ENCODE data around the gene PLCB4. TPM values are rescaled to one million over a fixed set of nuclear protein-coding genes. Genes with fewer than 3 reads are reported as not detected.

PLCB4 gene
- polyA plus RNA-seq, 3 donors = not detected

DNA sequence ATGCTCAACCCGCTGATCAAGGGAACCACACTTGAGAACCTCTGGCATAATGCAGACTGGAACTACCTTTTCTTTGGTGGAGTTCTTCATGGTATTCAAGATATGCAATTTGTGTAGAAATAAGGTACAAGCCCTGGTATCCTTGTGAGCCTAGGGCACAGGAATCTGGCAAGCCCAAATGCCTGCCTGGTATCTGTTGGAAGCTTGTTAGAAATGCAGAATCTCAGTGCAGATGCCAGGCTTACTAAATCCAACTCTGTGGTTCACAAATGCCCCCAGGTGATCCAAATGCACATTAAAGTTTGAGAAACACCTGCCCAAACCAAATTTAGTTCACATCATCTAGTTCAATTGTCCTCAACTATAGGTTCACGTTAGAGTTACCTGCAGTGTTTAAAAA, 285.7 kb downstream of the PLCB4 start:
- Mint-ChIP-seq H3K27ac (no peak overlapping the region), H3K4me1 (no peaks in the 10 kb centered on the region)

DNA sequence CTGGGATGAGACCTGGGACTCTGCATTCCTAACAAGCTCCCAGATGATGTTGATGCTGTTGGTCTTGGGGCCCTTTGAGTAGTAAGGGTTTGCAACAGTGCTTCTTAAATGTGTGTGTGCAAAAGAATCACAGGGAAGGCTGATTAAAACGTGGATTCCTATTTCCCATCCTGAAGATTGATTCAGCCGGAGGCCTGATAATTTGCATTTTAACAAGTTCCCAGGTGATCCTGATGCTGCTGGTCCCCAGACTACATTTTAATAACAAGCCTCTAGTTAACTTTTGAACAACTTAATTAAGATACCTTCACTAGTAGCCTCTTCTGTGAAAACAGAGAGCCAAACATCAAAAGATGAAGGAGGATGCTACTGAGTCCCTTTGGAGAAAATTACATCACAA, 289.1 kb downstream of the PLCB4 start:
- Mint-ChIP-seq H3K4me1 (no peaks in the 10 kb centered on the region), H3K9me3 (no peaks in the 10 kb centered on the region), H3K36me3 (no peaks in the 10 kb centered on the region), H3K27ac (no peak overlapping the region), H3K4me3 (no peak overlapping the region), H3K27me3 (ENCODE audit: low read depth in 3 of 3) (peaks cover 0 to 1% (median 0%) of the 10 kb centered on the region in 3 donors)
- no peaks in the 10 kb centered on the region for H3K9me3 ChIP-seq (replicated peaks in 1 of 2; ENCODE audit: control insufficient read depth in 1 of 2, insufficient read depth in 1 of 2, low read length in 2 of 2)
- no peaks in the 10 kb centered on the region for H4K20me1 ChIP-seq (ENCODE audit: insufficient read depth, low read length)
- H3K4me1 ChIP-seq (ENCODE audit: control insufficient read depth in 1 of 2, insufficient read depth in 2 of 2, low read length in 2 of 2) = no peaks in the 10 kb centered on the region
- intact Hi-C loops (cut with micrococcal nuclease) = no loop called here
- H2AFZ ChIP-seq (ENCODE audit: insufficient read depth, low read depth, low read length, poor library complexity, severe bottlenecking) = no peak overlapping the region
- no peak for DNase-seq
- no peak overlapping the region for H3K4me3 ChIP-seq (replicated peaks in 1 of 3; ENCODE audit: low read depth in 2 of 3, low read length in 3 of 3)
- H3K79me2 ChIP-seq (ENCODE audit: insufficient read depth, low read length) = no peaks in the 10 kb centered on the region
- TF ChIP-seq, protein P1, sequence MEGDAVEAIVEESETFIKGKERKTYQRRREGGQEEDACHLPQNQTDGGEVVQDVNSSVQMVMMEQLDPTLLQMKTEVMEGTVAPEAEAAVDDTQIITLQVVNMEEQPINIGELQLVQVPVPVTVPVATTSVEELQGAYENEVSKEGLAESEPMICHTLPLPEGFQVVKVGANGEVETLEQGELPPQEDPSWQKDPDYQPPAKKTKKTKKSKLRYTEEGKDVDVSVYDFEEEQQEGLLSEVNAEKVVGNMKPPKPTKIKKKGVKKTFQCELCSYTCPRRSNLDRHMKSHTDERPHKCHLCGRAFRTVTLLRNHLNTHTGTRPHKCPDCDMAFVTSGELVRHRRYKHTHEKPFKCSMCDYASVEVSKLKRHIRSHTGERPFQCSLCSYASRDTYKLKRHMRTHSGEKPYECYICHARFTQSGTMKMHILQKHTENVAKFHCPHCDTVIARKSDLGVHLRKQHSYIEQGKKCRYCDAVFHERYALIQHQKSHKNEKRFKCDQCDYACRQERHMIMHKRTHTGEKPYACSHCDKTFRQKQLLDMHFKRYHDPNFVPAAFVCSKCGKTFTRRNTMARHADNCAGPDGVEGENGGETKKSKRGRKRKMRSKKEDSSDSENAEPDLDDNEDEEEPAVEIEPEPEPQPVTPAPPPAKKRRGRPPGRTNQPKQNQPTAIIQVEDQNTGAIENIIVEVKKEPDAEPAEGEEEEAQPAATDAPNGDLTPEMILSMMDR (IDR thresholded peaks at IDR 0.05) = no peak
- 100% methylated on average over 1 of the region's 2 CpGs for WGBS (ENCODE audit: insufficient coverage)
- no peak overlapping the region for H3K9ac ChIP-seq (ENCODE audit: insufficient read depth, low read length, poor library complexity, severe bottlenecking)
- no peaks in the 10 kb centered on the region for H3K27me3 ChIP-seq (ENCODE audit: control insufficient read depth in 2 of 2, insufficient read depth in 2 of 2, low read length in 2 of 2)
- no peak overlapping the region for H3K4me2 ChIP-seq (replicated peaks; ENCODE audit: extremely low read depth, low read length, poor library complexity, severe bottlenecking)
- H3K36me3 ChIP-seq (replicated peaks in 1 of 2; ENCODE audit: control insufficient read depth in 1 of 2, insufficient read depth in 2 of 2, low read length in 2 of 2) = no peaks in the 10 kb centered on the region
- no peak overlapping the region for H3K27ac ChIP-seq (ENCODE audit: low read depth in 1 of 2, low read length in 2 of 2)

More for the DNA sequence above, 285.7 kb downstream of the PLCB4 start:
- H2AFZ ChIP-seq (ENCODE audit: insufficient read depth, low read depth, low read length, poor library complexity, severe bottlenecking) = no peak overlapping the region
- Mint-ChIP-seq H3K27me3 (ENCODE audit: low read depth in 3 of 3) (peaks cover 0 to 1% (median 0%) of the 10 kb centered on the region in 3 donors), H3K4me3 (no peak overlapping the region), H3K9me3 (no peaks in the 10 kb centered on the region), H3K36me3 (no peaks in the 10 kb centered on the region)
- H4K20me1 ChIP-seq (ENCODE audit: insufficient read depth, low read length) = no peaks in the 10 kb centered on the region
- no peaks in the 10 kb centered on the region for H3K27me3 ChIP-seq (ENCODE audit: control insufficient read depth in 2 of 2, insufficient read depth in 2 of 2, low read length in 2 of 2)
- WGBS (ENCODE audit: insufficient coverage) = 100% methylated on average over 1 of the region's 2 CpGs
- H3K36me3 ChIP-seq (replicated peaks in 1 of 2; ENCODE audit: control insufficient read depth in 1 of 2, insufficient read depth in 2 of 2, low read length in 2 of 2) = no peaks in the 10 kb centered on the region
- no peaks in the 10 kb centered on the region for H3K79me2 ChIP-seq (ENCODE audit: insufficient read depth, low read length)
- no peaks in the 10 kb centered on the region for H3K9me3 ChIP-seq (replicated peaks in 1 of 2; ENCODE audit: control insufficient read depth in 1 of 2, insufficient read depth in 1 of 2, low read length in 2 of 2)
- H3K4me3 ChIP-seq (replicated peaks in 1 of 3; ENCODE audit: low read depth in 2 of 3, low read length in 3 of 3) = no peak overlapping the region
- TF ChIP-seq, protein P1 (IDR thresholded peaks at IDR 0.05) = no peak
- H3K4me2 ChIP-seq (replicated peaks; ENCODE audit: extremely low read depth, low read length, poor library complexity, severe bottlenecking) = no peak overlapping the region
- no peak for DNase-seq
- H3K4me1 ChIP-seq (ENCODE audit: control insufficient read depth in 1 of 2, insufficient read depth in 2 of 2, low read length in 2 of 2) = no peaks in the 10 kb centered on the region
- no peak overlapping the region for H3K27ac ChIP-seq (ENCODE audit: low read depth in 1 of 2, low read length in 2 of 2)
- H3K9ac ChIP-seq (ENCODE audit: insufficient read depth, low read length, poor library complexity, severe bottlenecking) = no peak overlapping the region
- intact Hi-C loops (cut with micrococcal nuclease) = no loop called here

All from CD14-positive monocyte (primary cell).